WI38 (cell line): Measurements from ENCODE around the gene CS.
A peak's percentile ranks its signal among the peaks of the same experiment; 100 is the strongest.

ENCODE experiments used
- H3K4me3 ChIP-seq: 2 replicates; pipeline ENCODE4 v1.5.1; 2011; ENCODE audit warnings: low read depth, mild to moderate bottlenecking, control low read depth, low read length
- CTCF ChIP-seq: IDR thresholded peaks from 2 replicates; pipeline ENCODE4 v1.5.1; 2012; ENCODE audit warnings: low read depth, mild to moderate bottlenecking, control low read depth, low read length

CS gene

GRCh38 chr12:56260921-56261320, 39.2 kb downstream of the CS start:
- H3K4me3 ChIP-seq, result no peak overlapping the region
- no peak for TF ChIP-seq CTCF

GRCh38 chr12:56260380-56260779, 39.8 kb downstream of the CS start:
- no peak for TF ChIP-seq CTCF
- no peak overlapping the region for H3K4me3 ChIP-seq

- peak overlapping the region; percentile 87 for H3K4me3 ChIP-seq
- no peak for TF ChIP-seq CTCF
Observed at GRCh38 chr12:56258820-56259183, 41.3 kb downstream of the CS start.

GRCh38 chr12:56258068-56258819, 41.9 kb downstream of the CS start, which contains the start of gene ANKRD52:
ANKRD52 (minus strand) TSS chr12:56258384; CDS start chr12:56258269, 115 bp downstream.
- peak within 1 kb of the TSS; percentile 87 for H3K4me3 ChIP-seq
- TF ChIP-seq CTCF, result peak; percentile 22; the same call in 1 of the 2 replicates

GRCh38 chr12:56257491-56258067, 42.6 kb downstream of the CS start:
- H3K4me3 ChIP-seq, result peak overlapping the region; percentile 87
- TF ChIP-seq CTCF, result no peak

GRCh38 chr12:56257071-56257470, 43.1 kb downstream of the CS start:
- H3K4me3 ChIP-seq, result peak overlapping the region; percentile 87
- no peak for TF ChIP-seq CTCF

GRCh38 chr12:56256326-56256960, 43.7 kb downstream of the CS start:
- H3K4me3 ChIP-seq, result peak overlapping the region; percentile 87
- peak; percentile 8; the same call in 1 of the 2 replicates for TF ChIP-seq CTCF
